GM03348 (cell line): ENCODE data around the gene LPP.

ENCODE experiments used
- DNase-seq: peaks from one replicate; pipeline ENCODE4 v3.0.0; 2012; ENCODE audit warnings: low spot score

LPP gene

DNA sequence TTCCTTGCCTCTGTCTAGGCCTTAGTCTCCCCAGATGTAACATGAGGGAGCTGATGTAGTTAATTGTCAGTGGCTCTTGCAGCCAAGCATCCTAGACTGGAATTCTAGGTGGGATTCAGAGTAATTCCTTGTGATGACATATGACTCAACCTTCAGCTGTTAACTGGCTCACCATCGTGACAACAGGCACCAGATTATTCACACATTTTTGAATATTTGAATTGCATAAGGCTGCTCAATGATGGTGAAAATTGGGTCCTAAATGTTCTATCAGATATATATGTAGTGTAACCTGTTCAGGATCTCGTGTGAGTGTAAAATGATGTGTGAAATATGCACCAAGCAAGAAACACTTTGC, 405.1 kb downstream of the LPP start:
- peak; percentile 13 for DNase-seq

DNA sequence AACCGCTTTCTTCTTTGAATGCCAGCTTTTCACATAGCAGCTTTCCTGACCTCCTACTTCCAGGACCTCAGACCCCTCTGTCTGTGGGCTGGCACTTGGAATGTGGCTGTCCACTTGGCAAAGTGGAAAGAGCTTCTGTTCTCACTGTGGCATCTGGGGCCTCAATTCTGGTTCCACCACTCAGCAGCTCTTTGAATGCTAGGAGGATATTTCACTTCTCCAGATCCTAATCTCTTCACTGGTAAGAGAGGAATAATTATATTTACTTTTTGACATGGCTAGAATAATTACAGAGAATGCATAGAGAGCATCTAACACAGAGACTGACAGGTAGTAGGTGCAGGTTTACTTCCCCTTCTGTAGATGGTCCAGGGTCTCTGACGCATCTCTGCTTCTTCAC, 405.9 kb downstream of the LPP start:
- DNase-seq: no peak

DNA sequence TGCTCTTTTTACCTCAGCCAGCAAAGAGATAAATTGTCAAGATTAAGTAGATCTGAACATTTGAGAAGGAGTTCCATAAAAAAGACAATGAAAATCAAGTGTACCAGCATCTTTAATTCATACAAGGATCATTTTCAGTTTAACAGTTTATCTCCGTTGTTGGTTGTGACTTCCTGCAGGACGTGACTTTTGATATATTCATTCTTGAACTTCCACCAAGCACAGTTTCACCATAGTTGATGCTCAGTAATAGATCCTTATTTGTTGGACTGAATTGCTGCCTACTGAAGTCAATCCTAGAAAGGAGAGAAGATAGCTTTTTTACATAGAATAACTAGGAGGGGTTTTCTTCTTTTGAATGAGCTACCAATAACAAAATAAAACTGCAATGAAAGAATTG, 408.2 kb downstream of the LPP start:
- no peak for DNase-seq

DNA sequence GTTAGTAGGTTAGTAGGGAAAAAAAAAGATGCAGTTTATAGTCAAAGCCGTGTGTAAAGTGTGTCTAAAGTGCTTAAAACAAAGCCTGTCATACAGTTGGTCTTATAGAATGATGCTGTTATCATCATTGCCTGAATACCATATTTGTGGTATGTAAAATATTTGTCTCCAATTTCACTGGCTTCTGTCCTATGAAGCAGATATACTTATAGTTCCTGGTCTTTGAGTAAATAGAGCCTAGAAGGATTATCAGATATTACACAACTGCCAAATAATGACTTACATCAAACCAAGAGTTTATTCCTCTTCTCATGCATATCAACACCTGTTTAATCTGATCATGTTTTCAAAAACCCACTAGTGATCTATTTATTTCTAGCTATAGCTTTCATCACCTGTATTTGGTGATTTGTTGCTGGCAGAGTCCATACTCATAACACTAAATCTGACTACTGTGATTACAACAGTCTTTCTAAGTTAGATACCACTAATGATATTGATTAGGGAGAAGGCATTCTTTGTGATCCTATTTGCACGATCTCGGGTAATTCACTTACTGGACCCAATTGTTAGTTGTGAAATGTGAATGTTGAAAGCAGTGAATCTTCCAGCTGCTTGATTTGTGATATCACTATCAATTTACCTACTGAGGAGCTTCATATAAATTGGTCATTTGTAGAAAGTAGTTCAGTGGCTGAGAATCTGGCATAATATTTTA, 413.7 kb downstream of the LPP start:
- no peak for DNase-seq

DNA sequence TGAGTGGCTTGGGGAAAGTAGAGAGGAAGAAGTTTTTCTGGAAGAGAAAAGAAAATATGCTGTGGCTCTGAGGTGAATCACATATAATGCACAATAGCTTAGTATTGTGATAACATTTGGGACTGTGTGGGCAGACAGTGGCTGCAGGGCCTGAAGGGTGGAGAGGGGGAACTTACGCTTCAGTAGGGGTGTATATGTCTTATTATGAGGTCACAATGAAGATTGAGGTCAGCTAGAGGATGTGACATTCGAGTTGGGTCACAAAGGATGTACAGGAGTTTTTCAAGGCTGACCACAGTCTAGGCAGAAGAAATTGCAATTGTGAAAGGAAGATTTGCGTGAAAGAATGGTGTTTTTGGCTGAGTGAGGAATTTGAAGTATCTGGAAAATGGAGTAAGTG, 414.8 kb downstream of the LPP start:
- DNase-seq: no peak

DNA sequence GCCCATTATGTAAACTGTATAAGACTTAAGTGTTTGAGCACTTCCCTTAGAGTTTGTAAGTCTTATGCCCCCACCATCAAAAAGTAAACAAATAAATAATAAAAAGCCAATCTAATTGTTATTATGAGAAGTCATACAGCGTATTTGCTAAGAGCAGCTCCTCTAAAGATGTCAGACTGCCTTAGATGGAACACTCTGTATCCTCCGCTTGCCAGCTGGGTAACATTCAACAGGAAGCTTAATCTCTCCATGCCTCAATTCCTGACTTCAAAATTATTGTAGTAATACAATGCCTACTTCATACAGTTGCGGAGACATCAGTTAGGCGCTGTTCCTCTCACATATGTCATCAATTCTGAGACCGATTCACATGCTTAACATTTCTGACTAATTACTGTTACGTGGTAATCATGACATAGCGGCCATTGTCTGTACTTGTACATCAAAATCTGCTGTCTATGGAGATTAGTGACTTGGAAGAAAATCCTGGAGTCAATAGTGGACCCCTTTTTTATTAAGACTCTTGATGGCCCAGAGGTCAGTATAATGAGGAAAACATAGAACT, 417.7 kb downstream of the LPP start:
- DNase-seq: no peak

DNA sequence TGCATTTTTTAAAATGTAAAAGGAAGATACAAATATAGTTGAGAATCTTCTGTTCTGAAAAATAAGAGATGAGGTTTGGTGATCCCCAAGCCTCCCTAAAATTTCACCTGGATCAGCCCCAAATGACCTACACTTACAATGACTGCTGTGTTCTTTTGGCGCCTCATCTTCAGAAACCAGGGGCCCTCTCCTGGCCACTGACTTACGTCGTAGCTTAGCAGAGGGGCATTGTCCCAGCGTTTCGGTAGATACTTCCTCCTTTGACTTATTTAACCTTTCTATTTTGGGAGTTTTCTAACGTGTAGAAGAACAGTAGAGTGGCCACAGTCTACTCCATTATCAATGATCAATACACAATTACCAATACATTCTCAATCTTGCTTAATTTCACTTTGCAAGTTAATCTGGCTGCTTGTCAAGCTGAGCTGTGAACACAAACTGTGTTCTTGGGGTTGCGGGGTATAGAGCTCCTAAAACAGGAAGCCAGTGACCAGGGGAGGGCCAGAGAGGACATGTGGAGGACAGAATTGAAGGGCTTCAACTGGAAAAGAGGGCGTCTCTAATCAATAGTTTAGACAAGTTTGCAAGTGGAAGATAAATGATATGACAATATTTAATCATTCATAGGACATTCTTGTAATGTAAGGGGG, 419.5 kb downstream of the LPP start:
- no peak for DNase-seq

DNA sequence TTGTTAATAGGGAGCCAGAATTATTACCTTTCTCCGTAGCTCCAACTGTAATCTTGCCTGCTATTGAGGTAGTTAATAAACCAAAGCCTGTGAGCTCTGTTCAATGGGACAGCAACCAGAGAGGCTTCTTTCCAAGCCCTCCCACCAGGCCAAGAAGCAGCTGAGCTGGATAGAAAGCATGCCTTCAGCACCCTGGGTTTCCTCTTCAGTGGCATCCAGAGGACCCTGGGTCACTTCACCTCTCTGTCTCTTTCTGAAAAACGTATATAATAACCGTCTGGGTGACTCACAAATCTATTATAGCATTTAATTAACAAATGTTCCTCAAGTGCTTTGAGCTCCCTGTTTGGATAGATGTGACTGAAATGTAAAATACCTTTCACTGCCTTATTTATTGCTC, 420.0 kb downstream of the LPP start:
- DNase-seq: no peak

DNA sequence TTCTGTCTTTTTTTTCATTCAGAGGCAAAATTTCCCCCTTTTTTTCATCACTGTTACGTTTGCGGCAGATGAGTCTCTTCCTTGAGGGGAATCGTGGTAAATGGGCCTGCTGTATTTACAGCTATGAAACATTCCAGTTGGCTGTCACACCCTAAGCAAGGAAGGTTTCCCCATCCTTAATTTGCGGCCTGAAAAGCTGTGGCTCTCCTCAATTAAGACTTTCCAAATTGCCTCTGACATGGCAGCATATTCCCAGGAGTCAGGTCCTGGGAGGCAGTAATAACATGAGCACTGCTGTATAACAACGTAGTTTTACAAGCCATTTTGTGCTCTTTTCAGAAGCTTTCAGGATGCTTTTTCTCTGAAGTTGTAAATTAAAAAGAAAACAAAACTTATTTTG, 420.9 kb downstream of the LPP start:
- DNase-seq: no peak

DNA sequence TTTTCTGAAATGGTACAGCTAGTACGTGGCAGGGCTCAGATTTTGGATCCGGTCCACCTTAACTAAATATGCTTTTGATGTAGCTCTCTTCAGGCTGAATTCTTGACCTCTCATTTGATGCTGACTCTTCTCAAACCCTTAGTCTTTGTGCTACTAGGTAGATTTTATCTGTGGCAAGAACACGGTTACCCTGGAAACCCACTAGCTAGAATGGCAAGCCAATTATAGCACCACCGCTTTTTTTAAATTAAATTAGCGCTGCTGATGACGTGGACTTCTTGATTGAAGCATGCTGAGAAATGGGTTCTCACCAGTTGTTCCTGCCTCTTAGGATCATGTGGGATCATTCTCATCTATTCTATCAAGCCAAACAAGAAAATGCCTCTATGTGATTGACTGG, 421.5 kb downstream of the LPP start:
- DNase-seq: no peak

DNA sequence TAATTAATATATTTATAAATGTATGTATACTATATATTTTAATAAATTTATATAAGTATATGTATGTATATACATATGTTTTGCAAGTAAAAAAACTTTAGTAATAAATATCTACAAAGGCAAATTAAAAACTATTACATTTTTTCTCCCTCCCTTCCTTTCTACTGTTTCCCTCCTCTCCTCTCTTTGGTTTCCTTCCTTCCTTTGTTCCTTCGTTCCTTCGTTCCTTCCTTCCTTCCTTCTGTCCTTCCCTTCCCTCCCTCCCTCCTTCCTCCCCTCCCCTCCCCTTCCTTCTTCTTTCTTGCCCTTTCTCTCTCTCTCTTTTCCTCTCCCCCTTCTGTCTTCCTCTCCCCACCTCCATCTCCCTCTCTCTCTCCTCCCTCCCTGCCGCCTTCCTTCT, 423.6 kb downstream of the LPP start:
- DNase-seq: no peak

DNA sequence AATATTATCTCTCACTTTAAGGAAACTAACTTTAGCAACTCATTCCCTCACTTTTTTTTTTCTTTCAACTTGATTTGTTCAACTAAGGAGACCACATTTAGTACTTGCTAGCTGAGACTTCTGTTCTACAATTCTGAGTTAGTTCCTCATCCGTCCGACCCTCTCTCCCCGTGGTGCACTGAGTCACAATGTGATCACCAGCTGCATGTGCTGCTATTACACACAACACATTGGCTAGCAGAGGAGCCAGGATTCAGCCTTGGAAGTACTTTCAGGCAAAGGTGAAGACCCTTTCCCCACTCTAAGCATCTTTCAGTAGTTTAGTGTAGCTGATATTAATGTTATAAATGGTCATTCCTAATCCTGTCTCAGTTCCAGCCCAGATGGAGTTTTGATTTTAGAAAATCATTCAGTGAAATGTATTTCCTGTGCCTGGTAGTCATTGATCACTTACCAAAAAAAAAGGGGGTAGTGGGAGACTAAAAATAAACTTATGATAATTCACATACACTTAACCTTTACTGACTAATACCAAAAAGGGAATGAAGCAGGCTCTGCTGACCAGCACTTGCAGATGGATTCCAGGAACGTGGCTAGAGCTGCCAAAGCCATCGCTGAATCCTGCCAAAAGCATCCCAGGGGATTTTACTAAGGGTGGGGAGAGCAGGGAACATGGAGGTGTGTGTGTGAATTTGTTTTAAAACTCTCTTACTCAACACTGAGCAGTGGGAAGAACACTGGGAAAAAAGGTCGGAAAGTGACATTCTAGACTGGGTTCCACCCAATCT, 424.8 kb downstream of the LPP start:
- DNase-seq: peak; percentile 76

DNA sequence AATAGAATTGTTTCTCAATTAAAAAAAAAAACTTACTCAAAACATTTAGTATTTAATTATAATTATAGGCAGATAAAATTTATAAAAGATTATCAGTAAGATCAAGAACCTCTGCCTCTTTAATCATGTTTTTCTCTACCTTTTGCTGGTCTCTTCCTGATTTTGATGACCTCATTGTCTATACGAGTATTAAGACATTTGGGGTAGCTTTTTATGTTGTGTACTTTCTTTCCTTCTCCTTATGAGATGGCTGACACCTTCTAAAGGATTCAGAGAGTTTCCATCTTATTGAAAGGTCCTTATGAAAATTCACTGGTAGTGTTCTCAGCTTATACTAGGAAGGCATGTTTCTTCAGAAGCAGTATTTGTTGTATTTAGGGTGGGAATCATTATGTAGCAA, 426.3 kb downstream of the LPP start:
- no peak for DNase-seq

DNA sequence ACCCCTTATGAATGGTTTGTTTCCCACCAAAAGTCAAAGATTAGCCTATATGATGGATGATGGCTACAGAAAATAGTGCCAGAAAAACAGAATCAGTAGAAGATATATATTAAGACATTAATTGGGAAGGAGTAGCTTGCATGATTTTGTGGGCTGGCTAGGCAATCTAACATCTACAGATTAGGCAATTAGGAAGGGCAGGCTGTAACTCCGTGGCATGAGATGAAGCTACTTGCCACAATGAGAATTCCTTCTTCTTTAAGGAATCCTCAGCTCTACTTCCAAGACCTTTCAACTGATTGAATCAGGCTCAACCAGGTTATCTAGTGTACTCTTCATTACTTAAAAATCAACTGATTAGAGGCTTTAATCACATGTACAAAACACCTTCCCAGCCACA, 426.7 kb downstream of the LPP start:
- no peak for DNase-seq

DNA sequence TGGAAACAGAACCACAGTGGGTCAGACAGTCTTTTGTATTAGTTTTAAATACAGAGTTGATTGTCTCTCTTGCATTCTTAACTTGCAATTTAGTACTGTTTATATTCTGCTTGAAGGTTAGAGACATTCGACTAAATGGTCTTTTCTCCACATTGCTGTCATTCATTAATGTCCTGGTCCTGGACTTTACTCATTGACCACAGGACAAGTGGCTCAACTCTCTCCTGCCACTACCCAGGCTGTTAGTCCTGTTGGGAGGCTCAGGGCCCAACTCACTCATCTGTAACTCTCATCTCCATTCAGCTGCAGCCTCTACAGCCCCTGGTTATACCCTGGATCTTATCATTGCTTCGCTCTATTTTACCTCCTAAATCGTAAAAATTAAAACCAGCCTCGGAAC, 427.4 kb downstream of the LPP start:
- no peak for DNase-seq

DNA sequence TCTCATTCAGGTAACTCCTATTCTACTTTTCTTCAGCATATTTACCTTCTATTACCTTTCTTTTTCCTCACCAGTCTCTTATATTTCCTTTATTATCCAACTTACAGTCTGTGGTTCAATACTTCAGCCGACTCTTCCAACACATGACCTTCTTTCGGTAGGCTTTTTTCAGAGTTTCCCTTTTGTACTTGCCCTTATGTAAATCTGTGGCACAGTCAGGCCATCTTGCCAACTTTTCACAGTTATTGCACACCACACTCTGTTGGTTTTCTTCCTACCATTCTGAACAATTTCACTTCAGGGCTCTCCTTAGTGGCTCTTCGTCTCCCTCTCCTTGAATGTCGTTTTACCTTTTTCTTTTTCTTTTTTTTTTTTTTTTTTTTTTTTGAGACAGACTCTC, 427.8 kb downstream of the LPP start:
- no peak for DNase-seq

DNA sequence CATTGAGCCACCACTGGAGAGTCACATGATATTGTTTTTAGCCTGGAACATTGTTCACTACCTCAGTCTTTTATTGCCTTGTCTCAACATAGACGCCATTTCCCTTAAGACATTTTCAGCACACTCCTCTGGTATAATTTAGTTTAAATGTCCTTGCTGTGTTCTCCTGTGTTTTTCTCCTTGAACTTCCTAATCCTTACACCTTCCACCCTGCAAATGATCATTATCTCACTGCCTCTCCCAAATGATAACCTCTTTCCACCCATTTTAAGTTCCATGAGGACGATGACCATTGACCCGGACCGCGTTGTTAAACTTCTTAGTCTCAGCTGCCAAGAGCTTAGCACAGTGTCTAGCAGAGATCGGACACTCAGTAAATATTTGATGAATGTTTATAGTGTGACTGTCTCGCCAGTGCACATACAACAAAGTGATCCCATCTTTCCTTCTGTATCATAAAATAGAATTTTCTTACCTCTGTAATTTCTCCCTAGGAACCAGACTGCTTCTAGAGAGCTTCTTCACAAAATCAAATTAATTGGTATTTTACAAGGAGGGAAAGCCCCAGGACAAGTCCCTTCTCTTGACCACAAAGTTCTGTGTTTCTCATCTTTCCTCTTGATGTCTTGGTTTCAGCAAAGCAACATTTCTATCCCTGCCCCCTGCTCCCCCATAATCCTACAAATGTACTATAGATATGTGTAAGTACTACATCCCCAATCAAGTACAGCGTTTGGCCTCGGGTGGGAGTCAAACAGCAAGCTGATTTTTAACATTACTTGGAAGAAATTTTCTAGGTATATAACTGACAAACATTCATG, 429.6 kb downstream of the LPP start:
- no peak for DNase-seq

DNA sequence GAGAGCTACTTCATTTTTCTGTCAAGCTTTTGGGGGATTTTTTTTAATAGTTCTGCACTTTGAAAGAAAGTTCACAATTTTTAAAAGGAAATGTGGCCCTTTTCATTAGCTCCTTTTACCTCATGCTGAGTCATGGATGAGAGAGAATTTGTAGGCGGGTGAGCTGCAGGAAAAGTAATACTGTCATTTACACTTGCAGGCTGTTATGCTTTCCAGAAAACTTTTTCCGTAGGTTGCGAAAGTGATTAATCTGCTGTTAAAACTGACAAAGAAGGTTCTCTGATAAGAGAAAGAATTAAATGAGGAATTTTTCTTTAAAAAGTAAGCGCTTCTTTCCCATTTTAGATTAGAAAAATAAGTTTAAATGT, 430.2 kb downstream of the LPP start:
- DNase-seq: peak; percentile 48

DNA sequence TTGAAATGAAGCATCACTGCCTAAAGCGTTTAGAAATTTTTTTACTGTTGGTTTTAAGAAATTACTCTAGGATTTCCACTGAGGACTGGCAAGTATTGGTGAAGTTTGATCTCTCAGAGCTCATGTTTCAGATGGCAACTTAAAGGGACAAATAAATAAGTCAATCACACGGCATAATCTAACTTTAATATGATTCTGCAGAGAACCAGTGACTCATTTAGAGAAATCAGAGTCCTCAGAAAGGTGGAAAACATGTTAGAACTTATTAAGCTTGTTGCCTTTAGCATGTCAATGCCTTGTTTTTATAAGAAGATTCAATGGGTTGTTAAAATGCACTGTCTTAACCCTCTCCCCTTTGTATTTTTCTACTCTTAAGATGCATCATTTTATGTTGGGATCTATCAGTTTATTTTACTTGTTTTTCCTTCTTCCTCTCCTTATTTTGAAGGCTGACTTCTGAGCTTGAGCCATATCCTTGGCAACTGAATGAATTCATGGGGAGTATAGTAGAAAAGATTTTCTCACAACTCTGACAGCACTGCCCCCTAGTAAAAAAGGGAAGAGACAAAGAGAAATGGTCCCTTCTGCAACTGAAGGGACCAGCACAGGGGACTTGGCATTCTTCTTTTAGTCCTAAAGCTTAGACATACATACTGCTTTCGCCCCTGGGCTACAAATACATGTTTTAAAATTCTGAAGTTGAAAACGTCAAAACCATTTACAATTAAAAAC, 431.2 kb downstream of the LPP start:
- DNase-seq: no peak

DNA sequence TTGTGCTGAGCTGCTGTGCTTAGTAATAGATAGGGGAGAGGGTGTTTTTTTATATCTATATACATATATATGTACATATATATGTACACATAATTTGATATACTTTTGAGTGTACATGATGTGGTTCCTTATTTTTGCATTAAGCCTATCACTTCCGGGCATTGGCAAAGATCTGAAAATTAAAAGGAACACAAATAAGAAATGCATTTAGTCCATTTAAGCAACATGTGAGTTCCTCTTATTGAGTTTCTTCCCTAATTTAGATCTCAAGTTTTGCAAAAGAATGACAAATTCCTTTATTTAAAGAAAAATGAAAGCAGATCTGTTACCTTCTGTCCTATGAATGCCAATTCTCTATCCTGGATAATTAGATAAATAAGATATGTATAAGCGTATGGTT, 435.1 kb downstream of the LPP start:
- DNase-seq: no peak

DNA sequence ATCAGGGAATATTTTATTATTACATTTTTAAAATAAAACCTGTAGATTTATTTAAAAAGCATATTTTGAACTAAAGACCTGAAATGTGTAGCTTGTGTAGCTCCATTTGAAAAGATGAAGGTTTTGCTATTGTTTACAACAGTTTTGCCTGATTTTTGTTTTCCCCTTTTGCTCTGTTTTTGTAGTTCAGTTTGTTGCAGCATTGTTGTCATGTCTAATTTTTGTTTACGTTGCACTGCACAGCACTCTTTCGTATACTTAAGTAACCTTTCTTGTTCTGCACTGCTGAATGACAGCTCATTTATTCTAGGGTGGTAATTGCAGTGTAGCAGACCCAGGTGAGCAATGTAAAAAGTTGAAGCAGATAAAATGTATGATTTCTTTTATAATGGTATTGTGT, 435.8 kb downstream of the LPP start:
- DNase-seq: no peak

DNA sequence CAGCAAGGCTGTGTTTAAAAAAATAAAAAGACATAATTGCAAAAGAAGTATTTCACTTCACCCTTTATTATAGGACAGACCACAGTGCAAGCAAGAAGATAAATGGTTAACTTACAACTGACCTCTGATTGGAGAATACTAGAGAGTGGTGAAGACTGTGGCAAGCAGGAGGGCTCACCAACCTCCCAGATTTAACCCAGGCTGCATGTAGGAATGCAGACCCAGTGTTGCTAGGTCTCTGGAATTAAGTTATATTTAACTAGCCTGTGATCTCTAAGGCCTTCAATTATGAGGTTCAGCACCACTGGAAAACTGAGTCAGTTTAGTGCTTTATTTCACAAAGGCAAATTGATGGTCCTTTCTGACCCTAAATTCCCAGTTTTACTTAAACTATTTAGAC, 436.6 kb downstream of the LPP start:
- no peak for DNase-seq
